Measurements from ENCODE around the gene PCNA.

GRCh38 chr20:5133998-5134397 is 14.2 kb upstream of the PCNA start:
- TF ChIP-seq, protein P1, sequence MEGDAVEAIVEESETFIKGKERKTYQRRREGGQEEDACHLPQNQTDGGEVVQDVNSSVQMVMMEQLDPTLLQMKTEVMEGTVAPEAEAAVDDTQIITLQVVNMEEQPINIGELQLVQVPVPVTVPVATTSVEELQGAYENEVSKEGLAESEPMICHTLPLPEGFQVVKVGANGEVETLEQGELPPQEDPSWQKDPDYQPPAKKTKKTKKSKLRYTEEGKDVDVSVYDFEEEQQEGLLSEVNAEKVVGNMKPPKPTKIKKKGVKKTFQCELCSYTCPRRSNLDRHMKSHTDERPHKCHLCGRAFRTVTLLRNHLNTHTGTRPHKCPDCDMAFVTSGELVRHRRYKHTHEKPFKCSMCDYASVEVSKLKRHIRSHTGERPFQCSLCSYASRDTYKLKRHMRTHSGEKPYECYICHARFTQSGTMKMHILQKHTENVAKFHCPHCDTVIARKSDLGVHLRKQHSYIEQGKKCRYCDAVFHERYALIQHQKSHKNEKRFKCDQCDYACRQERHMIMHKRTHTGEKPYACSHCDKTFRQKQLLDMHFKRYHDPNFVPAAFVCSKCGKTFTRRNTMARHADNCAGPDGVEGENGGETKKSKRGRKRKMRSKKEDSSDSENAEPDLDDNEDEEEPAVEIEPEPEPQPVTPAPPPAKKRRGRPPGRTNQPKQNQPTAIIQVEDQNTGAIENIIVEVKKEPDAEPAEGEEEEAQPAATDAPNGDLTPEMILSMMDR (IDR thresholded peaks at IDR 0.05) = no peak
- TF ChIP-seq POLR2A (IDR thresholded peaks at IDR 0.05) = no peak
- no peak for TF ChIP-seq EP300 (IDR thresholded peaks at IDR 0.05)

Measured in tibial nerve (tissue), 4 donors.